ENCODE results near the gene VPS13D.

VPS13D gene

DNA sequence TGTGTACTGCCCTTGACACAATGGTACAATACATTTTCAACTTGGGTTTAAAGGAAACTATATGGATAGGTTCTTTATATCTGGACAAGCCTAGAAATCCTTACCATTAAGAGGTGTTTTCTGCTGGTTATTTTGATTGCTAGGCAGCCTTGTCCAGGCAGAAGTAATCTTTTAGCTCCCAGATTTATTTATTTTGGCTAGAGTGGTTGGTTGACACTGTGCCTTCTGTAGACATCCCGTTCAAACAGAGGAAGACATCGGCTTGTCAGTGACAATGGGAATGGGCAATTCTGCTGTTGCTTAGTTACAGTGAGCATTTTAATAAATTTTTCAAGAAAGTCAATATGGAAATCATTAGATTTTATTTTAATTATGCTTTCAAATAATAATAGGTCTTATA lies 138.8 kb downstream of the VPS13D start:
- peaks cover 11% of the 10 kb centered on the region for H3K36me3 ChIP-seq (ENCODE audit: insufficient read depth, low read length)
- H3K27me3 ChIP-seq (ENCODE audit: insufficient read depth, low read length) = no peaks in the 10 kb centered on the region
- H3K9me3 ChIP-seq (ENCODE audit: low read length) = no peaks in the 10 kb centered on the region
- H3K4me1 ChIP-seq (ENCODE audit: insufficient read depth, low read length) = no peaks in the 10 kb centered on the region
- no peak overlapping the region for H3K4me3 ChIP-seq (ENCODE audit: low read length)
- no peak overlapping the region for H2AFZ ChIP-seq (ENCODE audit: low read depth, low read length)

DNA sequence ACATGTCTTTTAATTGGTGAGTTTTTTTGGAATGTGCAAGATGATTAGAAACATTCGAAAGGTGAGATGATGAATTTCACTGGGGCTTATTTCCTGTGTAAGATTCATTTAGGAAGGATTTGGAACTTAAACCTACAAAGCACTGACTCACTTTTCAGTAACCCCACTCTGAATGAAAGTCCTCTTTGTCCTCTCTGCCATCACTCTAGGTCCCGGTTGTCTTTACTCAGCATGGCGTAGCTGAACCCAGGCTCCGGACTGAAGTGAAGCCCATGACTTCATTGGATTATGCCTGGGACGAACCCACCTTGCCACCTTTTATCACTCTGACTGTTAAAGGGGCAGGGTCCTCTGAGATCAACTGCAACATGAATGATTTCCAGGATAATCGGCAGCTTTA lies 139.4 kb downstream of the VPS13D start:
- Histone ChIP-seq H3K36me3 (ENCODE audit: insufficient read depth, low read length) (peaks cover 15% of the 10 kb centered on the region), H3K4me3 (ENCODE audit: low read length) (no peak overlapping the region), H2AFZ (ENCODE audit: low read depth, low read length) (no peak overlapping the region), H3K4me1 (ENCODE audit: insufficient read depth, low read length) (no peaks in the 10 kb centered on the region), H3K27me3 (ENCODE audit: insufficient read depth, low read length) (no peaks in the 10 kb centered on the region), H3K9me3 (ENCODE audit: low read length) (no peaks in the 10 kb centered on the region)

DNA sequence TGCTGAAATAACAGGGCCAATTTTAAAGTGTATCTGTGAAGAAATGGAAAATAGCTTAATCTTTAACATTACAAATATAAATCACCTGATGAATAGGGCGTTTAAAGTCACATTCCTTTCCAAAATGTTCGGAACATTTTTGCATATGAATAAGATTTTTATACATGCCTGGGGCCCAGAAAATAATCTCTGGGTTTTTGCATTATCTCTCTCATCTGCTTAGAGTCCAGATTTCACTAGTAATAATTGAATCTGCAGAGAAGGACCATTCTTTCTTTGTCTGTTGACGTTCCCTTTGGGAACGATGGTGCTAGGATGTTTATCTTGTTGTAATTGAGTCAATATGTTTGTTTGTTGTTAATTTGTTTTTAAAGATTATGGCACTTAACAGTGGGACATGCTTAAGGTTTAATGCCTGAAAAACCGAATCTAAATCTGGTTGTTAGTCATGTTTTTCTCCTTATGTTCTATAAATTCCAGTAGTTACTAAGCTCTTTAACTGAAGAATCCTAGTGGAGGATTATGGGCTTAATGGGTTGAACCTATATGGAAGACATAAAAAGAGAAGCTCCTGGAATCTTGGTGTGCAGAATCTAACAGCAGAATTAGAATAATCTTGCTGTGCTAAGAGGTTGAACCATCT lies 140.6 kb downstream of the VPS13D start:
- H3K9me3 ChIP-seq (ENCODE audit: low read length) = no peaks in the 10 kb centered on the region
- no peaks in the 10 kb centered on the region for H3K4me1 ChIP-seq (ENCODE audit: insufficient read depth, low read length)
- H3K4me3 ChIP-seq (ENCODE audit: low read length) = no peak overlapping the region
- no peak overlapping the region for H2AFZ ChIP-seq (ENCODE audit: low read depth, low read length)
- no peaks in the 10 kb centered on the region for H3K27me3 ChIP-seq (ENCODE audit: insufficient read depth, low read length)
- peaks cover 21% of the 10 kb centered on the region for H3K36me3 ChIP-seq (ENCODE audit: insufficient read depth, low read length)

DNA sequence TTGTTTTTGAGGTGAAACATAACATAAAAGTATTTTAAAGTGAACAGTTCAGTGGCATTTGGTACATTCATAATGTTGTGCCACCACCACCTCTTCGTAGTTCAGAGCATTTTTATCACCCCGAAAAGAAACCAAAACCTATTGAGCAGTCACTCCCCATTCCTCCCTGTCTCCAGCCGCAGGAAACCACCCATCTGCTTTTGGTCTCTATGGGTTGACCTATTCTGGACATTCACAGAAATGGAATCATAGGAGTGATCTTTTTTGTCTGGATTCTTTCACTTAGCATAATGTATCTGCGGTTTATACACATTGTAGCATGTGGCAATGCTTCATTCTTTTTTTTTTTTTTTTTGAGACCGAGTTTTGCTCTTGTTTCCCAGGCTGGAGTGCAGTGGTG lies 141.2 kb downstream of the VPS13D start:
- no peaks in the 10 kb centered on the region for H3K27me3 ChIP-seq (ENCODE audit: insufficient read depth, low read length)
- no peak overlapping the region for H2AFZ ChIP-seq (ENCODE audit: low read depth, low read length)
- no peaks in the 10 kb centered on the region for H3K4me1 ChIP-seq (ENCODE audit: insufficient read depth, low read length)
- H3K9me3 ChIP-seq (ENCODE audit: low read length) = no peaks in the 10 kb centered on the region
- peaks cover 21% of the 10 kb centered on the region for H3K36me3 ChIP-seq (ENCODE audit: insufficient read depth, low read length)
- H3K4me3 ChIP-seq (ENCODE audit: low read length) = no peak overlapping the region

DNA sequence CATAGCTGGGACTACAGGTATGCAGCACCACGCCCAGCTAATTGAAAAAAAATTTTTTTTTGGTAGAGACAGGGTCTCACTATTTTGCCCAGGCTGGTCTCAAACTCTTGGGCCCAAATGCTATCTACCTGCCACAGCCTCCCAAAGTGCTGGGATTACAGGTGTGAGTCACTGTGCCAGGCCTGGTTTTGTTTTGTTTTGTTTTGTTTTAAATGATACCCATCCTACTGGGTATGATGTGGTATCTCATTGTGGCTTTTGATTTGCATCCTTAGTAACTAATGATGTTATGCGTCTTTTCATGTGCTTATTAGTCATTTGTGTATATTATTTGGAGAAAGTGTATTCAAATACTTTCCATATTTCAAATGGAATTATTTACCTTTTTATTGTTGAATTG lies 142.3 kb downstream of the VPS13D start:
- H3K4me3 ChIP-seq (ENCODE audit: low read length) = no peak overlapping the region
- peaks cover 21% of the 10 kb centered on the region for H3K36me3 ChIP-seq (ENCODE audit: insufficient read depth, low read length)
- H2AFZ ChIP-seq (ENCODE audit: low read depth, low read length) = no peak overlapping the region
- no peaks in the 10 kb centered on the region for H3K9me3 ChIP-seq (ENCODE audit: low read length)
- H3K27me3 ChIP-seq (ENCODE audit: insufficient read depth, low read length) = no peaks in the 10 kb centered on the region
- no peaks in the 10 kb centered on the region for H3K4me1 ChIP-seq (ENCODE audit: insufficient read depth, low read length)

DNA sequence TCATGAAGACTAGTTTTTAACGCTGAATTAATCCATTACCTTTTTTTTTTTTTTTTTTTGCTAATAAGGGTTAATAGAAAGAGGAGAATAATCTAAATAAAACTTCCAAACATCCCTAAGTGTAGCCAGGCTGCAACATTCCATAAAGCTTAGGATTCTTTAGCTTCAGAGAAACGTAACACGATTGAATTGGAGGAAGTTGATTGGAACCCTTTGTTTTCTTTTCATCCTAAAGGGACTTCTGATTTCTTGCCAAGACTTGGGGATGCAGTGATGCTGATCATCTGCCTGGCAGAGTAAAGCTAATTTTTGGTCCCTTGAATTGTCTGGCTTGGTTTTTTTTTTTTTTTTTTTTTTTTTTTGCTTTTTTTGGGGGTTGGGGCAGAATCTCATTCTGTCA lies 142.9 kb downstream of the VPS13D start:
- no peak overlapping the region for H2AFZ ChIP-seq (ENCODE audit: low read depth, low read length)
- H3K36me3 ChIP-seq (ENCODE audit: insufficient read depth, low read length) = peaks cover 21% of the 10 kb centered on the region
- H3K9me3 ChIP-seq (ENCODE audit: low read length) = no peaks in the 10 kb centered on the region
- no peaks in the 10 kb centered on the region for H3K4me1 ChIP-seq (ENCODE audit: insufficient read depth, low read length)
- no peak overlapping the region for H3K4me3 ChIP-seq (ENCODE audit: low read length)
- no peaks in the 10 kb centered on the region for H3K27me3 ChIP-seq (ENCODE audit: insufficient read depth, low read length)

DNA sequence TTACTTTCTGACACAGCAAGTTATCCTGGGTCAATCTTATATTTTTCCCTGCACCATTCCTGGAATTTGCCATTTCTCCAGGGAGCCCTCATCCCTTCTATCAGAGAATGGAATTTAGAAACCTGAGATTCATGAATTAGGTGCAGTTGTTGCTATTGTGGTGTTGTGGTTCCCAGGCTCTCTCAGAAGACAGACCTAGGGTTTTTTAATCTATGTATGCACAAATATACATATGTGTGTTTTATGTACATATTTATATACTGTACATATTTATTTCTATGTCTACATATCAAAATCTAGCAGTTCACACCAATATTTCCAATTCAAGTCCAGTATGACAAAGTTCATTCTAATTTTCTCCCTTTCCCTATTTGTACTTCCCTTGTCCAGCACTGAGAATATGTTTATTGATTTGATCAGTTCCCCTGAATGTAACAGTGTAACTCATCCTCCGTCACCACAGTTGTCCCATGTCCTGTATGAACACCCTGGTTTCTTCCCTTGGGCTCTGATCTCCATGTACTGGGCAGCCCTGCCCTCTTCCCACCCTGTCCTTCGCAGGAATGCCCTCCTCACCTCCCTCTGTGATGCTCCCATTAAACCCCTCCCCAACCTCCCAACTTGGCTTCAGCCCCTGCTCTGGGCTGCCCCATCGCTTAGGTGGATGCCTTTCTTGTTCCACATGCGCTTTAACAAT lies 145.5 kb downstream of the VPS13D start:
- H3K4me3 ChIP-seq (ENCODE audit: low read length) = no peak overlapping the region
- no peaks in the 10 kb centered on the region for H3K27me3 ChIP-seq (ENCODE audit: insufficient read depth, low read length)
- peaks cover 27% of the 10 kb centered on the region for H3K36me3 ChIP-seq (ENCODE audit: insufficient read depth, low read length)

DNA sequence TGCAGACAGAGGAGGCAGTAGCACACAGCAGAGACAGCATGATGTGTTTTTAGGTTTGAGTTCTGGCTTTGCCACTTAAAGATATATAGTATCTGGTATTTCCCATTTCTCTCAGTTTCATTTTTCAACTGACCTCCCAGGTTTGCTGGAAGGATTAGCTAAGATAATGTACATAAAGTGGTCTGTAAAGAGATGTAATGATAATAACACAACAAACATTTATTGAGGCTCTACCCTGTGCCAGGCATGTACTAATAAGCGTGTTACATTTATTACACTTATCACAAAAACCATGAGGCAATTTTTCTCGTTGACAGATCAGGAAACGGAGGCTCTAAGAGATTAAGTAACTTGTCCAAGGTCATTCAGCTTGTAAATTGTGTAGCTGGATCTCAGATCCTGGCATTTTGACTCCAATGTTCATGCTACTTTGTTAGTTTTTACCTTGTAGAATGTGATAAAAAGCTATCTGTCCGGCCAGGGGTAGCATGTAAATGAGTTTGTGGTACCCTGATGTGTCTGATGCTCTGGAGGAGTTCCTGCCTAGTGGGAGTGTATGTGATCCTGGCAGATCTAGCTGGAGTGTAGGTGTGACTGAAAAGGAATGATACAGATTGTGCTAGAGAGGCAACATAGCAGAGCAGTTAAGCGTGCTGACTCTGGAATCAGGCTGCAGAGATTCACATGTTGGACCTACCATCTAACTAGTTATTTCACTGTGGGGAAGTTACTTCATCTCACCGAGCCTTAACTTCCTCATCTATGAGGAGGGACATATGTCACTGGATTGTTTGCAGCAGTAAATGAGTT lies 146.6 kb downstream of the VPS13D start:
- Histone ChIP-seq H3K4me3 (ENCODE audit: low read length) (no peak overlapping the region), H3K9me3 (ENCODE audit: low read length) (peaks cover 3% of the 10 kb centered on the region), H3K36me3 (ENCODE audit: insufficient read depth, low read length) (peaks cover 26% of the 10 kb centered on the region), H2AFZ (ENCODE audit: low read depth, low read length) (no peak overlapping the region), H3K4me1 (ENCODE audit: insufficient read depth, low read length) (no peaks in the 10 kb centered on the region), H3K27me3 (ENCODE audit: insufficient read depth, low read length) (no peaks in the 10 kb centered on the region)

More for the DNA sequence above, 145.5 kb downstream of the VPS13D start:
- H3K9me3 ChIP-seq (ENCODE audit: low read length) = peaks cover 3% of the 10 kb centered on the region
- H2AFZ ChIP-seq (ENCODE audit: low read depth, low read length) = no peak overlapping the region
- no peaks in the 10 kb centered on the region for H3K4me1 ChIP-seq (ENCODE audit: insufficient read depth, low read length)

DNA sequence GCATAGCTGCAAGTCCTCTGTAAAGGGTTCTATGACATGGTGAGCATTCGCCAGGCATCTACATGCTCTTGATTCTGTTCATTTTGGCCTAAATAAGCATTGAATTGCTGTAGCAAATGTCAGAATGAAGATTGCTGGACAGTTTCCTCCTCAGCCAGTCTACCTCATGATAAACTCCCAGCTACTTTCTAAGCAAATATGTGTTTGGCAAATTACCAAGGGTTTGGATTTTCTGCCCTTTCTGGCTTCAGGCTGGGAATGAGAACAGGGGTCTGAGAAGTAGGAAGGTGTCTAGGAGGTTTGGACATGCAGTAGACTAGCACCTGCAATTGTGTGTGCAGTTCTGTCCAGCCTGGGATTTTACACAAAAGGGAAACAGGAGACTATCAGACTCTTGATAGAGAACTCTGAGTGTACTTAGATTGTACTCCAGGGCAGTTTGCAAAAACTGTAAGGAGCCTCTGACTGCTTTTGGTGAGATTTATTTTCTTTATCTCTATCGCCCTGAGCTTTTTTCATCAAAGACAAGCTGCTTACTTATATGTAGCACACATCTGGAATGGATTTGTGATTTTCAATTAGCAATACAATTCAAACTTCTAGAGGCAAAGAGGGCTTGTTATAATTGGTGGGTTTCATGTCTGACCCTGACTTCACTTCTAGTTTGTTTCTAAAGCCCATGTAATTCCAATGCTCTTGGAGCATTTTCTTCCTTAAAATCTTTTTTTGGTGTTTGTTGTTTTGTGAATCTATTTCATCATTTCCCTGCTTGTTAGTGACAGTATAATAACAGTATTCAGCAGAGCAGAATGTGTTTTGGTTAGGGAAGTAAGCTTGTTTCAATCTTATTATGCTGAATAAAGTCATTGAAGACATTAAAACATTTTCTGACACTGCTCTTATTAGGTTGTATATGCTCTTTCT lies 150.8 kb downstream of the VPS13D start:
- Histone ChIP-seq H3K4me1 (ENCODE audit: insufficient read depth, low read length) (no peaks in the 10 kb centered on the region), H3K27me3 (ENCODE audit: insufficient read depth, low read length) (no peaks in the 10 kb centered on the region), H2AFZ (ENCODE audit: low read depth, low read length) (no peak overlapping the region), H3K4me3 (ENCODE audit: low read length) (no peak overlapping the region), H3K9me3 (ENCODE audit: low read length) (peaks cover 10% of the 10 kb centered on the region), H3K36me3 (ENCODE audit: insufficient read depth, low read length) (peaks cover 43% of the 10 kb centered on the region)

DNA sequence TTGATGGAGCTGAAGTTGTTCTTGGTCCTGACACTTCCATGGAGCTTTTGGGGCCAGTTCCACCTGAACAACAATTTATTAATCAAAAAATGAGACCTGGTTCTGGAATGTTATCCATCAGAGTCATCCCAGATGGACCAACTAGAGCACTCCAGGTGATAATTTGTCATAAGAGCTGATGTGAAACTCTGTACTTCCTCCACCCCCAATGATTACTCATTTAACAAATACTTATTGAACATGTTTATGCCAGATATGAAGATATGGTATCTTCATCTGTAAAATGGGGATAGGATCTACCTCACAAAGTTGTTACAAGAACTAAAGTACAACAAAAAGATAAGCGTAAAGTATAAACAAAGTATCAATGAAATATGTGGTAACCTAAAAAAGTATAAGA lies 153.2 kb downstream of the VPS13D start:
- Histone ChIP-seq H3K27me3 (ENCODE audit: insufficient read depth, low read length) (no peaks in the 10 kb centered on the region), H2AFZ (ENCODE audit: low read depth, low read length) (no peak overlapping the region), H3K9me3 (ENCODE audit: low read length) (peaks cover 28% of the 10 kb centered on the region), H3K4me3 (ENCODE audit: low read length) (no peak overlapping the region), H3K36me3 (ENCODE audit: insufficient read depth, low read length) (peaks cover 65% of the 10 kb centered on the region), H3K4me1 (ENCODE audit: insufficient read depth, low read length) (no peaks in the 10 kb centered on the region)

DNA sequence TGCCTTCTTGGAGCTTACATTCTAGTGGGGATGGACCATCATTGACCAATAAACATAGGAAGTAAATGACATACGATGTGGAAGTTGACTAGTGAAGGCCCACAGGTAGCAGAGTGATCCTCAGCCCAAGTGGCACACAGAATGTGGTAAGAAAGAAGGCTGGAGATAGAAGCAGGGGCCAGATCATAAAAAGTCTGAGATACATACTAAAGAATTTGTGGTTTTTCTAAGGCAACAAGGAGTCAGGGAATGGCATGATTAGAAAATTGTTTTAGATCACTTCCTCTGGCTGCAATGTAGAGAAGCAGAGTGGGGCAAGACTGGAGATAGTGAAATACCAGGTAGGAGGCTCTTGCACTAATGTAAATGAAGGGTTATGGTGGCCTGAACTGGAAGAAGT lies 154.0 kb downstream of the VPS13D start:
- Histone ChIP-seq H3K9me3 (ENCODE audit: low read length) (peaks cover 28% of the 10 kb centered on the region), H3K27me3 (ENCODE audit: insufficient read depth, low read length) (no peaks in the 10 kb centered on the region), H3K4me1 (ENCODE audit: insufficient read depth, low read length) (no peaks in the 10 kb centered on the region), H2AFZ (ENCODE audit: low read depth, low read length) (no peak overlapping the region), H3K4me3 (ENCODE audit: low read length) (no peak overlapping the region), H3K36me3 (ENCODE audit: insufficient read depth, low read length) (peaks cover 65% of the 10 kb centered on the region)

DNA sequence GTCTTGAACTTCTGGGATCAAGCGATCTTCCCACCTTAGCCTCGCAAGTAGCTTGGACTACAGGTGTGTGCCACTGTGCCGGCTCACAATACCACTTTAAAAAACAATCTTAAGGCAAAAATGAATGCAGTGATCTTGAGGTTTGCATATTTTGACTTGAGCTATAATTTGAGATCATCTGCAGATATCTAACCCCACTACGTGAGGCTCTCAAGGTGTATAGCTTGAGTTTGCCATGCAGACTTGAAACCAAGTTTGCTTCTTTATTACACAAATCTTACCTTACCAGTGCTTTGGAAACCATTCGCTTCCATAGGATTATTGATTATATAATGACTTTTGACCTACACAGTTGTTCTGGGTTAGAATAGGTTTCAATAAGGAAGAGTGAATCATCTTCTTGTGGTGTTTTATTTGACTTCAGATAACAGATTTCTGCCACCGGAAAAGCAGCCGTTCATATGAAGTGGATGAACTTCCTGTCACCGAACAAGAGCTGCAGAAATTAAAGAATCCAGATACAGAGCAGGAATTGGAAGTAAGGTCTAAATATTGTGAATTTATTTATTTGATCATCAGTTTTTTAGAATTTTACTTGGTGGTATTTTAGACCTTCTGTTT lies 155.1 kb downstream of the VPS13D start:
- Histone ChIP-seq H3K4me1 (ENCODE audit: insufficient read depth, low read length) (no peaks in the 10 kb centered on the region), H3K27me3 (ENCODE audit: insufficient read depth, low read length) (no peaks in the 10 kb centered on the region), H3K36me3 (ENCODE audit: insufficient read depth, low read length) (peaks cover 58% of the 10 kb centered on the region), H3K9me3 (ENCODE audit: low read length) (peaks cover 25% of the 10 kb centered on the region), H3K4me3 (ENCODE audit: low read length) (no peak overlapping the region), H2AFZ (ENCODE audit: low read depth, low read length) (no peak overlapping the region)
